ENCODE results near the gene AMOTL1. TPM values are rescaled to one million over a fixed set of nuclear protein-coding genes. Genes with fewer than 3 reads are reported as not detected.

The AMOTL1 gene
- total RNA-seq, 2 donors from 2014 or later, result 56.7 to 59.5 TPM

GRCh38 chr11:94780432-94780831 lies 12.3 kb downstream of the AMOTL1 start:
- Histone ChIP-seq H3K9me3 (no peaks in the 10 kb centered on the region), H3K4me1 (peaks cover 0 to 70% of the 10 kb centered on the region in 2 donors), H3K27me3 (no peaks in the 10 kb centered on the region), H3K4me3 (peak overlapping the region in 1 of 2 donors; percentile 8), H3K36me3 (no peaks in the 10 kb centered on the region), H3K27ac (no peak overlapping the region)
- no peak for TF ChIP-seq CTCF (IDR thresholded peaks at IDR 0.05)
- no peak for DNase-seq (ENCODE audit: low spot score)

- DNase-seq (ENCODE audit: low spot score), result no peak
- H3K9me3 ChIP-seq, result no peaks in the 10 kb centered on the region
- peaks cover 0 to 68% of the 10 kb centered on the region in 2 donors for H3K4me1 ChIP-seq
- TF ChIP-seq CTCF (IDR thresholded peaks at IDR 0.05), result no peak
- no peak overlapping the region for H3K4me3 ChIP-seq
- H3K27me3 ChIP-seq, result no peaks in the 10 kb centered on the region
- H3K36me3 ChIP-seq, result no peaks in the 10 kb centered on the region
- H3K27ac ChIP-seq, result no peak overlapping the region
Measured at GRCh38 chr11:94781837-94782236, 13.7 kb downstream of the AMOTL1 start.

DNA sequence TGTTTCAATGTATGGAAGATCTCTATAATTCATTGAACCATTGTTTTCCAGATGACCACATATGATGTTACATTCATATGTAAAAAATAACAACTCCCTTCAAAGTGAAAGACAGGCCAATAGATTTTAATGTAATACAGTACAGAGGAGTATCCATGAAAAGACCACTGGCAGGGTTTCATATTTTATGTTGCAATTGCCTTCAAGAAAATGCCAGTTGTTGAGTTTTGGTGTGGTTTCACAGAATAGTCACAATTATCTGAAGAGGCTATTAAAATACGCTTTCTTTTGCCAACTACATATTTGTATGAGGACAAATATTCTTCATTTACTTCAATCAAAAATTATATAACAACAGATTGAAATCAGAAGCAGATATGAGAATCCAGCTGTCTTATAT lies 14.3 kb downstream of the AMOTL1 start:
- DNase-seq (ENCODE audit: low spot score), result no peak
- H3K9me3 ChIP-seq, result no peaks in the 10 kb centered on the region
- H3K4me3 ChIP-seq, result no peak overlapping the region
- peaks cover 0 to 69% of the 10 kb centered on the region in 2 donors for H3K4me1 ChIP-seq
- H3K27ac ChIP-seq, result no peak overlapping the region
- H3K36me3 ChIP-seq, result no peaks in the 10 kb centered on the region
- TF ChIP-seq CTCF (IDR thresholded peaks at IDR 0.05), result no peak
- no peaks in the 10 kb centered on the region for H3K27me3 ChIP-seq

- no peak for DNase-seq (ENCODE audit: low spot score)
- Histone ChIP-seq H3K27me3 (no peaks in the 10 kb centered on the region), H3K4me3 (no peak overlapping the region), H3K27ac (no peak overlapping the region), H3K9me3 (no peaks in the 10 kb centered on the region), H3K4me1 (peaks cover 0 to 92% of the 10 kb centered on the region in 2 donors), H3K36me3 (no peaks in the 10 kb centered on the region)
- TF ChIP-seq CTCF (IDR thresholded peaks at IDR 0.05), result no peak
Measured at GRCh38 chr11:94784884-94785283, 16.7 kb downstream of the AMOTL1 start.

- peaks cover 0 to 92% of the 10 kb centered on the region in 2 donors for H3K4me1 ChIP-seq
- H3K27ac ChIP-seq, result no peak overlapping the region
- DNase-seq (ENCODE audit: low spot score), result no peak
- H3K27me3 ChIP-seq, result no peaks in the 10 kb centered on the region
- no peaks in the 10 kb centered on the region for H3K36me3 ChIP-seq
- no peak for TF ChIP-seq CTCF (IDR thresholded peaks at IDR 0.05)
- no peaks in the 10 kb centered on the region for H3K9me3 ChIP-seq
- H3K4me3 ChIP-seq, result no peak overlapping the region
Measured at GRCh38 chr11:94785509-94785908, 17.4 kb downstream of the AMOTL1 start.

All from right atrium auricular region (tissue), 2 donors.